ENCODE measurements around the gene CPT1B. TPM values are rescaled to one million over a fixed set of nuclear protein-coding genes. Genes with fewer than 3 reads are reported as not detected.

Gene CPT1B
- total RNA-seq, 4 donors from 2014 or later: 4.7 to 12.0 (median 6.8) TPM

Other genes starting within 250 kb of the CPT1B start
- gene PPP6R2, start 235.1 kb downstream of the CPT1B start, total RNA-seq: 10 to 100 TPM; 32.0 to 56.3 (median 50.9) TPM
- 100 to 1,000 TPM in 2 of 4 donors, 10 to 100 TPM in 2; 70.8 to 123 (median 87.2) TPM for gene SBF1, start 103.4 kb downstream of the CPT1B start, total RNA-seq
- under 1 TPM in 3 of 4 donors, not detected in 1; 0.19 to 0.56 (median 0.52) TPM for gene ADM2, start 96.9 kb downstream of the CPT1B start, total RNA-seq
- gene MIOX, start 91.6 kb downstream of the CPT1B start, total RNA-seq: not detected
- 10 to 100 TPM; 34.8 to 47.2 (median 38.8) TPM for gene LMF2, start 70.7 kb downstream of the CPT1B start, total RNA-seq
- gene NCAPH2, start 70.2 kb downstream of the CPT1B start, total RNA-seq: 10 to 100 TPM; 40.7 to 54.3 (median 41.5) TPM
- gene SCO2, start 52.8 kb downstream of the CPT1B start, total RNA-seq: 1 to 10 TPM; 1.5 to 9.4 (median 4.4) TPM
- 10 to 100 TPM; 23.6 to 63.3 (median 33.5) TPM for gene TYMP, start 48.4 kb downstream of the CPT1B start, total RNA-seq
- under 1 TPM in 2 of 4 donors, not detected in 2; 0.07 to 0.10 TPM for gene KLHDC7B, start 32.5 kb downstream of the CPT1B start, total RNA-seq
- not detected for gene SYCE3, start 15.5 kb downstream of the CPT1B start, total RNA-seq
- gene CHKB, start 4.4 kb upstream of the CPT1B start, total RNA-seq: 10 to 100 TPM; 47.0 to 71.3 (median 66.4) TPM
- gene MAPK8IP2, start 22.4 kb upstream of the CPT1B start, total RNA-seq: 1 to 10 TPM; 2.1 to 5.4 (median 3.6) TPM
- gene ARSA, start 49.7 kb upstream of the CPT1B start, total RNA-seq: 10 to 100 TPM; 23.3 to 51.8 (median 30.4) TPM
- gene SHANK3, start 94.4 kb upstream of the CPT1B start, total RNA-seq: 1 to 10 TPM; 4.0 to 8.9 (median 6.8) TPM
- under 1 TPM in 2 of 4 donors, not detected in 2; 0.65 to 0.97 TPM for gene ACR, start 159.8 kb upstream of the CPT1B start, total RNA-seq
- 10 to 100 TPM in 3 of 4 donors, 1 to 10 TPM in 1; 9.5 to 17.7 (median 14.3) TPM for gene RABL2B, start 205.2 kb upstream of the CPT1B start, total RNA-seq

Data from lower leg skin (tissue), 4 donors.